MM.1S (cell line): ENCODE results near the gene EML5.

Experiments used
- DNase-seq: peaks from one replicate; pipeline ENCODE4 v3.0.0-alpha.2; 2015
- H2AFZ ChIP-seq: fragments of 300-600 bp; sonication (generic); 2 replicates; pipeline ENCODE4 v1.6.0; 2016; ENCODE audit warnings: antibody characterized with exemption, low read length
- H3F3A ChIP-seq: fragments of 300-600 bp; sonication (generic); 2 replicates; pipeline ENCODE4 v1.6.1; 2016; ENCODE audit warnings: mild to moderate bottlenecking, antibody characterized with exemption, low read length, moderate library complexity, mixed read lengths; ENCODE audit not compliant: insufficient read depth
- H3K27ac ChIP-seq: fragments of 300-600 bp; sonication (generic); 2 replicates; pipeline ENCODE4 v1.5.1; 2016; ENCODE audit warnings: mild to moderate bottlenecking, low read length
- H3K27me3 ChIP-seq: fragments of 300-600 bp; sonication (generic); replicated peaks from 2 replicates; pipeline ENCODE4 v1.6.0; 2016; ENCODE audit warnings: low read length; ENCODE audit not compliant: insufficient read depth
- H3K36me3 ChIP-seq: fragments of 300-600 bp; sonication (generic); replicated peaks from 2 replicates; pipeline ENCODE4 v1.6.1; 2016; ENCODE audit warnings: mild to moderate bottlenecking, low read length, mixed read lengths; ENCODE audit not compliant: insufficient read depth
- H3K4me1 ChIP-seq: fragments of 300-600 bp; sonication (generic); 2 replicates; pipeline ENCODE4 v1.6.1; 2016; ENCODE audit warnings: low read length, mixed read lengths
- H3K4me2 ChIP-seq: fragments of 300-600 bp; sonication (generic); 2 replicates; pipeline ENCODE4 v1.6.0; 2016; ENCODE audit warnings: low read depth, low read length
- H3K4me3 ChIP-seq: fragments of 300-600 bp; sonication (generic); 2 replicates; pipeline ENCODE4 v1.5.1; 2016; ENCODE audit warnings: low read length, mixed read lengths
- H3K79me2 ChIP-seq: fragments of 300-600 bp; sonication (generic); 2 replicates; pipeline ENCODE4 v1.6.1; 2016; ENCODE audit warnings: mixed run types, low read length, mixed read lengths
- H3K9ac ChIP-seq: fragments of 300-600 bp; sonication (generic); 2 replicates; pipeline ENCODE4 v1.6.1; 2016; ENCODE audit warnings: low read length, mixed read lengths
- H3K9me2 ChIP-seq: fragments of 300-600 bp; sonication (generic); replicated peaks from 2 replicates; pipeline ENCODE4 v1.6.1; 2016; ENCODE audit warnings: mild to moderate bottlenecking, low read length, mixed read lengths; ENCODE audit not compliant: insufficient read depth
- H3K9me3 ChIP-seq: fragments of 300-600 bp; sonication (generic); replicated peaks from 2 replicates; pipeline ENCODE4 v1.6.1; 2016; ENCODE audit warnings: mild to moderate bottlenecking, low read length, mixed read lengths; ENCODE audit not compliant: insufficient read depth
- H4K20me1 ChIP-seq: fragments of 300-600 bp; sonication (generic); 2 replicates; pipeline ENCODE4 v1.6.1; 2016; ENCODE audit warnings: mild to moderate bottlenecking, low read length, moderate library complexity, mixed read lengths; ENCODE audit not compliant: insufficient read depth
- CTCF ChIP-seq: fragments of 300-600 bp; sonication (generic); IDR thresholded peaks from 2 replicates; pipeline ENCODE4 v1.5.1; 2016; ENCODE audit warnings: antibody characterized with exemption, low read length, mixed read lengths
- EZH2 ChIP-seq: fragments of 300-600 bp; sonication (generic); optimal IDR thresholded peaks from 2 replicates; pipeline ENCODE3; 2017; ENCODE audit warnings: low read depth, mild to moderate bottlenecking, antibody characterized with exemption, low read length, mixed read lengths
- EZH2phosphoT487 ChIP-seq: fragments of 300-600 bp; sonication (generic); IDR thresholded peaks from 2 replicates; pipeline ENCODE4 v1.6.1; 2018; ENCODE audit warnings: antibody characterized with exemption, low read length

Gene EML5

DNA sequence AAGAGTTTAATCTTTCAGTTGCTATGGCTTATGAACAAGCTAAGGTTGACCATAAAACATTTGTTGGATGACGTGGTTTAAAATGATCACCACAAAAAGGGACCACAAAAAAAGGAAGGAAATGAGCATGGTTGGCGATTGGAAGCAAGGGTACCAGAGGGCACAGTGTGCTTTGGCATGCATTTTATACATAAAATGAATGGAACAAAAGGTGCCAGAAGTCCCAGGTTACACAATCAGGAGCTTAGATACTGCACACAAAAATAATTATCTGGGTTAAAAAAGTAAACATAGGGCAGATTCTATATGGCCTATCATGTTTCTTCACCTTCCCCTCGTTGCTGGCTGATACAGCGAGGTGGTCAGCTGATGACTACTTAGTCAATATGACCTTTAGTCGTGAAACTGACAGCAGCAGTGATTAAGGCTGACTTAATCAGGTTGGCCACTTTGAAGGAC, 179.2 kb downstream of the EML5 start:
- H3K27ac ChIP-seq, result no peak overlapping the region
- H4K20me1 ChIP-seq, result no peaks in the 10 kb centered on the region
- H3F3A ChIP-seq, result no peaks in the 10 kb centered on the region
- no peaks in the 10 kb centered on the region for H3K79me2 ChIP-seq
- no peaks in the 10 kb centered on the region for H3K9me3 ChIP-seq
- H3K27me3 ChIP-seq, result no peaks in the 10 kb centered on the region
- H3K9ac ChIP-seq, result no peak overlapping the region
- TF ChIP-seq EZH2, result no peak
- TF ChIP-seq EZH2phosphoT487, result no peak
- TF ChIP-seq CTCF, result no peak
- H3K4me2 ChIP-seq, result no peak overlapping the region
- no peaks in the 10 kb centered on the region for H3K4me1 ChIP-seq
- H2AFZ ChIP-seq, result no peak overlapping the region
- H3K4me3 ChIP-seq, result no peak overlapping the region
- no peaks in the 10 kb centered on the region for H3K9me2 ChIP-seq
- DNase-seq, result no peak
- H3K36me3 ChIP-seq, result no peaks in the 10 kb centered on the region

GRCh38 chr14:88612981-88613380, 179.8 kb downstream of the EML5 start:
- no peak for DNase-seq
- Histone ChIP-seq H3K9ac (no peak overlapping the region), H3K27ac (no peak overlapping the region), H4K20me1 (no peaks in the 10 kb centered on the region), H3K9me3 (no peaks in the 10 kb centered on the region), H2AFZ (no peak overlapping the region), H3K27me3 (no peaks in the 10 kb centered on the region), H3K4me2 (no peak overlapping the region), H3F3A (no peaks in the 10 kb centered on the region), H3K4me1 (no peaks in the 10 kb centered on the region), H3K79me2 (no peaks in the 10 kb centered on the region), H3K4me3 (no peak overlapping the region), H3K36me3 (no peaks in the 10 kb centered on the region), H3K9me2 (no peaks in the 10 kb centered on the region)
- TF ChIP-seq EZH2, result no peak
- no peak for TF ChIP-seq CTCF
- no peak for TF ChIP-seq EZH2phosphoT487

- H3K4me3 ChIP-seq, result no peak overlapping the region
- H3K4me2 ChIP-seq, result no peak overlapping the region
- TF ChIP-seq EZH2phosphoT487, result no peak
- no peak for TF ChIP-seq CTCF
- H4K20me1 ChIP-seq, result no peaks in the 10 kb centered on the region
- no peak overlapping the region for H2AFZ ChIP-seq
- no peak for DNase-seq
- no peaks in the 10 kb centered on the region for H3K9me3 ChIP-seq
- H3F3A ChIP-seq, result no peaks in the 10 kb centered on the region
- H3K9ac ChIP-seq, result no peak overlapping the region
- no peaks in the 10 kb centered on the region for H3K36me3 ChIP-seq
- H3K79me2 ChIP-seq, result no peaks in the 10 kb centered on the region
- no peaks in the 10 kb centered on the region for H3K27me3 ChIP-seq
- H3K4me1 ChIP-seq, result no peaks in the 10 kb centered on the region
- H3K27ac ChIP-seq, result no peak overlapping the region
- H3K9me2 ChIP-seq, result no peaks in the 10 kb centered on the region
Measured at GRCh38 chr14:88611878-88612277, 180.9 kb downstream of the EML5 start.

DNA sequence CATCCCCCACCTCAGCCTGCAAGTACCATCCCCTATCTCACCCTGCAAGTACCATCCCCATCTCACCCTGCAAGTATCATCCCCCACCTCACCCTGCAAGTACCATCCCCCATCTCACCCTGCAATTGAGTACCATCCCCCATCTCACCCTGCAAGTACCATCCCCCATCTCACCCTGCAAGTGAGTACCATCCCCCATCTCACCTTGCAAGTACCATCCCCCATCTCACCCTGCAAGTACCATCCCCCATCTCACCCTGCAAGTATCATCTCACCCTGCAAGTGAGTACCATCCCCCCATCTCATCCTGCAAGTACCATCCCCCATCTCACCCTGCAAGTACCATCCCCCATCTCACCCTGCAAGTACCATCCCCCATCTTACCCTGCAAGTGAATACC, 184.9 kb downstream of the EML5 start:
- Histone ChIP-seq H3K9me3 (no peaks in the 10 kb centered on the region), H2AFZ (no peak overlapping the region), H3K4me2 (no peak overlapping the region), H3K9me2 (no peaks in the 10 kb centered on the region), H3K4me1 (no peaks in the 10 kb centered on the region), H3K4me3 (no peak overlapping the region), H3K79me2 (no peaks in the 10 kb centered on the region), H3F3A (no peaks in the 10 kb centered on the region), H4K20me1 (no peaks in the 10 kb centered on the region), H3K36me3 (no peaks in the 10 kb centered on the region), H3K27ac (no peak overlapping the region), H3K9ac (no peak overlapping the region), H3K27me3 (no peaks in the 10 kb centered on the region)
- TF ChIP-seq CTCF (no peak), EZH2phosphoT487 (no peak), EZH2 (no peak)
- DNase-seq, result no peak
